Mesothelial cell of epicardium (in vitro differentiated cells): Measurements from ENCODE around the gene GRID1. TPM values are rescaled to one million over a fixed set of nuclear protein-coding genes. Genes with fewer than 3 reads are reported as not detected.
"Not testable (repeated sequence)": the region's sequence is repeated elsewhere in the genome, so short reads cannot be mapped to it uniquely, and the experiment has no call there.

ENCODE experiments used
- DNase-seq, 2 experiments: peaks; one replicate each; pipeline ENCODE4 v3.0.0; 2021; ENCODE audit warnings: low spot score in 2 of 2; ENCODE audit not compliant: unreplicated experiment in 2 of 2
- H3K27ac Mint-ChIP-seq: 2 replicates; pipeline ENCODE4 v1.8.0; 2021; ENCODE audit warnings: mixed read lengths
- H3K27me3 Mint-ChIP-seq: 2 replicates; pipeline ENCODE4 v1.8.0; 2021; ENCODE audit warnings: low read depth, mixed read lengths
- H3K36me3 Mint-ChIP-seq: 2 replicates; pipeline ENCODE4 v1.8.0; 2021; ENCODE audit warnings: mixed read lengths
- H3K4me1 Mint-ChIP-seq: 2 replicates; pipeline ENCODE4 v1.8.0; 2021; ENCODE audit warnings: mixed read lengths
- H3K4me3 Mint-ChIP-seq: 2 replicates; pipeline ENCODE4 v1.8.0; 2021; ENCODE audit warnings: mild to moderate bottlenecking, moderate library complexity, mixed read lengths
- H3K9me3 Mint-ChIP-seq: 2 replicates; pipeline ENCODE4 v1.8.0; 2021; ENCODE audit warnings: mixed read lengths
- CTCF ChIP-seq: fragments of 200-600 bp; sonication (generic); IDR thresholded peaks from one replicate; pipeline ENCODE4 v1.5.0; 2021; ENCODE audit warnings: antibody characterized with exemption; ENCODE audit not compliant: unreplicated experiment
- total RNA-seq: library from RNA; stranded (reverse); gene quantifications from 3 replicates; pipeline ENCODE4 v1.2.1, GENCODE V29; 2021

Gene GRID1
- total RNA-seq, 1 donor from 2014 or later = 0.22 TPM

- Mint-ChIP-seq H3K27ac (no peak overlapping the region), H3K4me3 (no peak overlapping the region), H3K36me3 (no peaks in the 10 kb centered on the region), H3K9me3 (no peaks in the 10 kb centered on the region), H3K4me1 (no peaks in the 10 kb centered on the region), H3K27me3 (peaks cover 48% of the 10 kb centered on the region)
- no peak for DNase-seq
- TF ChIP-seq CTCF = no peak
Measured at GRCh38 chr10:86179961-86180360, 186.6 kb downstream of the GRID1 start.

- Mint-ChIP-seq H3K27me3 (peaks cover 42% of the 10 kb centered on the region), H3K36me3 (no peaks in the 10 kb centered on the region), H3K27ac (no peak overlapping the region), H3K4me1 (no peaks in the 10 kb centered on the region), H3K4me3 (no peak overlapping the region), H3K9me3 (no peaks in the 10 kb centered on the region)
- no peak for DNase-seq
- no peak for TF ChIP-seq CTCF
Measured at GRCh38 chr10:86179153-86179524, 187.5 kb downstream of the GRID1 start.

GRCh38 chr10:86178401-86179152 is 188.0 kb downstream of the GRID1 start:
- no peak for DNase-seq
- H3K36me3 Mint-ChIP-seq = no peaks in the 10 kb centered on the region
- H3K4me1 Mint-ChIP-seq = no peaks in the 10 kb centered on the region
- H3K9me3 Mint-ChIP-seq = no peaks in the 10 kb centered on the region
- peaks cover 36% of the 10 kb centered on the region for H3K27me3 Mint-ChIP-seq
- no peak overlapping the region for H3K4me3 Mint-ChIP-seq
- no peak overlapping the region for H3K27ac Mint-ChIP-seq
- TF ChIP-seq CTCF = peak; percentile 32

GRCh38 chr10:86177537-86178155 is 188.9 kb downstream of the GRID1 start:
- Mint-ChIP-seq H3K36me3 (no peaks in the 10 kb centered on the region), H3K9me3 (no peaks in the 10 kb centered on the region), H3K27me3 (peaks cover 32% of the 10 kb centered on the region), H3K4me3 (no peak overlapping the region), H3K4me1 (no peaks in the 10 kb centered on the region), H3K27ac (no peak overlapping the region)
- no peak for TF ChIP-seq CTCF
- DNase-seq = no peak

- no peak for DNase-seq
- Mint-ChIP-seq H3K36me3 (no peaks in the 10 kb centered on the region), H3K4me1 (no peaks in the 10 kb centered on the region), H3K9me3 (no peaks in the 10 kb centered on the region), H3K4me3 (no peak overlapping the region), H3K27ac (no peak overlapping the region), H3K27me3 (peaks cover 27% of the 10 kb centered on the region)
- TF ChIP-seq CTCF = no peak
Measured at GRCh38 chr10:86176850-86177536, 189.6 kb downstream of the GRID1 start.

- H3K9me3 Mint-ChIP-seq, H3K4me1 Mint-ChIP-seq, DNase-seq, H3K4me3 Mint-ChIP-seq, H3K27ac Mint-ChIP-seq, H3K36me3 Mint-ChIP-seq: not testable (repeated sequence)
- peaks cover 22% of the 10 kb centered on the region for H3K27me3 Mint-ChIP-seq
Measured at GRCh38 chr10:86175476-86175875, 191.1 kb downstream of the GRID1 start.
